GM19467 (cell line): ENCODE data around the gene TGM2.
A peak's percentile ranks its signal among the peaks of the same experiment; 100 is the strongest.

Source experiments
- ATAC-seq: cut with Tn5 transposase; IDR thresholded peaks from one replicate; pipeline ENCODE4 v1.9.1; 2021; ENCODE audit warnings: mild to moderate bottlenecking, moderate library complexity; ENCODE audit not compliant: unreplicated experiment

TGM2 gene

DNA sequence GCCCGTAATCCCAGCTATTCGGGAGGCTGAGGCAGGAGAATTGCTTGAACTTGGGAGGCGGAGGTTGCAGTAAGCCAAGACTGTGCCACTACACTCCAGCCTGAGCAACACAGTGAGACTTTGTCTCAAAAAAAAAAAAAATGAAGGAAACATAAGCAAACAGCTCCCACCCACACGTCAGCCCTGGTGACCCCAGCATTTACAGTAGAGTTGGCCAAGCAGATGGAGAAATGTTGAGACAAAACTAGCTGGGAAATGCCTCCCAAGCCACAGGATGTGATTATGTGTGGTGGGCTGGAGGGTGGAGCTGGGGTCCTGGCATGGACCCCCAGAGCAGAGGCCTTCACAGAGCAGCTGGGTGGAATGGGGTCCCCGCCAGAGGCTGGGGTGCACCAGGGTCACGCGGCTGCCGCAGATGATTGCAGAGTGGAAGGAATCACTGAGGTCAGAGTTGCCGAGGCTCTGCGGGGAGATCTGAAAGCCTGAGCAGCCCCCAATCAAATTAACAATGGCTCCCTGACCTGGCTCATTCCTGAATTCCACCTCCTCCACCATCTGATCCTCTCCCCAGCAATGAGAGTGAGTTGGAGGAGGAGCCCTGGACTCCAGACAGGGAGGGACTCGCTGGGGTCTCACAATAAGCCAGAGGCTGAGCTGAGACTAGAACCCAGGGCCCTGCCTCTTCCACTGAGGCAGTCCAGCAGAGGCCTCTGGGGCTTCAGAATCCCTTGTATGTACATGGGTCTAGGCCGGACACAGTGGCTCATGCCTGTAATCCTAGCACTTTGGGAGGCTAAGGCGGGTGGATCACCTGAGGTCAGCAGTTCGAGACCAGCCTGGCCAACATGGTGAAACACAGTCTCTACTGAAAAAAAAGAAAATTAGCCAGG is 34.7 kb upstream of the TGM2 start:
- ATAC-seq: no peak

DNA sequence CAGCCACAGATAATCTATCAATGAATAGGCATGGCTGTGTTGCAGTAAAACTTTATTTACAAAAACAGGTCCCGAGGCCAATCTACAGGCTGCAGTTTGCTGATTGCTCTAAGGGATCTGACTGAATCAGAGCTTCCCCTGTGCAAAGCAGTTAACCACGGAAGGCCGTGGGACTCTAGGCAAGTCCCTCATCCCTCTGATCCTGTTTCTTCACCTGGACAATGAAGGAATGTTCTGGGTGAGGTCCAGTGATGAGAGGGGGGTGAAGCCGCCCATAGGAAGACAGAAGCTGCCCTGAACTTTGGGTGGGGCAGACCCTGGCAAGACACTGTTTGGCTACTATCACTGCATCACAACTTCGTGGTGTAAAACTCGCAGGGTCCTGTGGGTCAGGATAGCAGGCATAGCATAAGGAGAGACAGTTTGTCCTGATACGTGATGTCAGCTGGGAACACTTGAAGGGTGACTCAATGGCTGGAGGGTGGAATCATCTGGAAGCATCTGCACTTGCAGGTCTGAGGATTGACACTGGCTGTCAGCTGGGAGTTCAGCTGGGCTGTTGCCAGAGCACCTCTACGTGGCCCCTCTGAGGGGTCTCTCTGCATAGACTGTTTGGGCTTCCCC is 33.3 kb upstream of the TGM2 start:
- no peak for ATAC-seq

- ATAC-seq: no peak
Measured at GRCh38 chr20:38197619-38198018, 32.5 kb upstream of the TGM2 start.

- no peak for ATAC-seq
Measured at GRCh38 chr20:38197217-38197616, 32.1 kb upstream of the TGM2 start.

- no peak for ATAC-seq
Measured at GRCh38 chr20:38196592-38196991, 31.5 kb upstream of the TGM2 start.

GRCh38 chr20:38196076-38196475 is 31.0 kb upstream of the TGM2 start:
- no peak for ATAC-seq

DNA sequence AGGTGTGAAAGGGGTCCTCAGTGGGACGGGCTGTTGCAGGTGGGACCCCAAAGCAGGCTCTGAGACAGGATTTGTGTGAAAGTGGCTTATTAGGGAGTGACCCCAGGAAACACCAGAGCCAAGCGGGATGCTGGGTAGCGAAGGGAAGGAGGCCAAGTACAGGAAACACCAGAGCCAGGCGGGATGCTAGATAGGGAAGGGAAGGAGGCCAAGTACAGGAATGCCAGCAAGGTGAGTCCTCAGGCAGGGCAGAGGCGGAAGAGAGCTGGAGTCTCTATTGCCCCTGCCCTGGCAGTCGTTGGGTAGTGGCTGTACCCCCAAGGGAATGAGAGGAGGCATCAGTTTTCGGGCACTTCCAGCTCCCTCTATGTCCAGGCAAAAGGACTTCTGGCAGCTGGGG is 30.5 kb upstream of the TGM2 start:
- no peak for ATAC-seq

DNA sequence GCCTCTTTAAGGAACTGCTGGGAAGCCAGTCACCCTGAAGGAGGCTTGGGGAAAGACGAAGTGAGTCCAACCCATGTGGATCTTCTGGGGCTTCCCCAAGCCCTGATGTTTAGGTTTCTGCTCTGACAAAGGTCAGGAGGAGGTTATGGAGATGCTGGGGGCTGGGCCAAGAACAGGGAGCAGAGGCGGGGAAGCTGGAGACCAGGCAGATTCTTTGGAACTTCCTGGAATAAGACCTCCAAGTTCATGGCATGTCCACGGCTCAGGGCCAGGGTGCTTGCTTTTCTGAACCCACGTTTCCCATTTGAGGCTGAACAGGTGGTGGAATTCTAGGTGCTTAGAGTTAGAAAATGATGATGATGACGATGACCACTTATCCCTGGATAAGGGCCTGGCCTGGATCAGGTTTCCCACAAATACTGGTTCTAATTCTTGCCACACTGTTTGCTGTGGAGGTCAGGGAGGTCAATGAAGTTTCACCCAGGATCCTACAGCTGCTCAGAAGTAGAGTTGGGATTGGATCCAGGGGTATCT is 30.0 kb upstream of the TGM2 start:
- no peak for ATAC-seq

DNA sequence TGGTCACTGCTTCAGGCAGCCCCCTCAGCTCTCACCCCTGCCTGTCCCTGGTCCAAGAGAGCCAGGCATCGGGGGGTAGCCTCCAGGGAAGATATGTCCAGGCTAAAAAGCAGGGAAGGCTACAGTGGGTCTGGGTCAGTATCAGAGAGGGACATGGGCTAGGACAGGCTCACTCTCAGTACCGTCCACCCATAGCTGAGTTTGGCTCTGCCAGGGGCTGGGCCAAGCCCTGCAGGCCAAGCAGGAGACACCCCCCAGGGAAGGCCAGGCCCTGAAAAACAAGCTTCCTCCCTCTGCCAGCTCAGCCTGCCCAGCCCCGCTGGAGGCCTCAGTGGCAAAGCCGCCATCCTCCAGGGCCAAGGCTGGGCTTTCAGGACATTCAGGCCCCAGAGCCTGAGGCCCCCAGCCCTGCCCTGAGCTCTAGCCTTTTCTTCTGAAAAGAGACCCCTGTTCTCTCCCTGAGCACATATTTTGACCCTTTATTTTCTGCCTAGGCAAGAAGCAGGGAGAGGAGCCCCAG is 28.6 kb upstream of the TGM2 start:
- no peak for ATAC-seq

DNA sequence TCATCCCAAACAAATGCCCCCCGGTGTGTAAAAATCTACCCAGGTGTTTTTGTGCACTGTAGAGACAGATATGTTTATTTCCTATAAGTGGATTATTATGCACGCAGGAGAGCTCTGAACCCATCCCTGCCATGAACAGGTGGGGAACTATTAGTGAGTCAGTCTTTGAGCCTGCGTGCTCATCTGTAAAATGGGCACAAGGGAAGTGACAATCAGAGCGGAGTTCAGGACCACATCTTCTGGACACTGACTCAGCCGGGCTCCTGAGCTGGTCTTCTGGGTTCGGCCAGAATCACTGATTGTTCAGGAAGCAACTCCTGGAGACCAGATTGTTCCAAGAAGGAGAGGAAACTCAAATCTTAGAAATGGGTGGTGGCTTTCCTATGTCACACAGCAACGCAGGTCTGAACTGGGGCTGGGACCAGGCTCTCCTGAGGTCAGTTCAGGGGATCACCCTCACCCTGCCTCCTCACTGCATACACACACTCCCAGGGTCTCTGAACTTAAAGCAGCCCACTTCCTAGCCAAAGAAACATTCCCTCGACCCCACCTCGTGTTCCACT is 27.3 kb upstream of the TGM2 start:
- ATAC-seq: no peak

DNA sequence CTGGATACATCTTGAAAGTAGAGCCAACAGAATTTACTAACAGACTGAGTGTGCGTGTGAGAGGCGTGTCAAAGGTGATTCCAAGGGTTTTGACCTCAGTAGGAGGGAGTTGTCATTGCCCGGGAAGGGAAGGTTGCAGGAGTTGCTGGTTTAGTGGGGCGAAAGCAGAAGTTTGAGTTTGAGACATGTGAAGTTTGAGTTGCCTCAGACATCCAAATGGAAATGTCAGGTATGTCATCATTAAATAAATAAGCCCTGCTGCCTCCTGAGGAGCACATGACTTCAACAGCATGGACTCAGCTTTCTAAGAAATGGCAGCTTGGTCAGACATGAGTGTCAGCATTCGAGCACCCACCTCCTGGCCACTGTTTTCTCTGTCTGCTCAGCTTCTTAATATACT is 26.6 kb upstream of the TGM2 start:
- ATAC-seq: no peak

GRCh38 chr20:38190936-38191371 is 25.9 kb upstream of the TGM2 start:
- no peak for ATAC-seq

GRCh38 chr20:38190166-38190565 is 25.1 kb upstream of the TGM2 start:
- no peak for ATAC-seq

DNA sequence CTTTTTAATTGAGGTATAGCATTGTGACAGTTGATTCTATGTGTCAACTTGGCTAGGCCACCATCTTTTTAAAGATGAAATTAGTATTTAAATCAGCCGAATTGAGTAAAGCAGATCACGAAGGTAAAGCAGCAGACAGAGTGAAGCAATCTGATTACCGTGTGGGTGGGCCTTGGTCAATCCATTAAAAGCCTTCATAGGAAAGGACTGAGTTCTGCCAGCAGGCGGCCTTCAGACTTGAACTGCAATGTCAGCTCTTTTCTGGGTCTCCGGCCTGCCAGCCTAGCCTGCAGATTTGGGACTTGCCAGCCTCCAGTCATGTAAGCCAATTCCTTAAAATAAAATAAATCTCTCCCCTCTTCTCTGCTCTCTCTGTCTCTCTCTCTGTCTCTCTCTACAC is 22.4 kb upstream of the TGM2 start:
- no peak for ATAC-seq

GRCh38 chr20:38186788-38187221 is 21.7 kb upstream of the TGM2 start:
- no peak for ATAC-seq

DNA sequence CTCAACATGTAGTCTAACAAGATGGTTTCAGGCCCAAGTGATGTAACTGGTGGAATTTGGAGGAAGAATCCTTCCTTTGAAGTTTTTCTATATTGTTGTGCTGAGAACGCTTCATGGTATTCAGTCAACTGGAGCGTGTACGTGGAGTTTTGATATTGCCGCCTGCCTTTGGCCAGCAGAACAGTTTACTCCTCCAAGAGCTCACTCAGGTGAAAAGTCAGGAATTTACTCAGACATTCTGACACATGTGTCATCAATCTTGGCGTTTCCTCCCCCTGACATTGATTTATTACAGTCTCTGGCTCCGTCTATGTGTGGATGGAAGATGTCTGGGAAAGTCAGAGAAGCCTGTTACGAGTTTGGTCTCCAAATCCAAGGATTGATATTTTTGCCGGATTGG is 19.0 kb upstream of the TGM2 start:
- no peak for ATAC-seq

DNA sequence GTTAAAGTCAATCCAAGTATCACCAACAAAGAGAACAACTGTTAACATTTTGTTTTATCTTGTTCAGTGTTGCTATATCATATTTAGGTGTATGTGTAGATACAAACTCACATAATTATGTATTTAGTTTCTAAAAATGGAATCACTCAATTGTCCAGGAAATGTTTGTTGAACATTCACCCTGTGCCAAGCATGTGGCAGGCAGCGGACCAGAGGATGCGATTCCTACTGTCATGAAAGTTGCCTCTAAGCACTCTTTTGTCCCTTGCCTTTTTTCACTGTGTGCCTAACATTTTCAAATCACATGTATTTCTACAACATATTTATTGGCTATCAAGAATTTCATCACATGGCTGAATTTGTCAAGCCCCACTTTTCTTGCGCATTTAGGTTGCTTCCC is 16.9 kb upstream of the TGM2 start:
- no peak for ATAC-seq

- ATAC-seq: peak; percentile 83
Measured at GRCh38 chr20:38181207-38181801, 16.2 kb upstream of the TGM2 start.

GRCh38 chr20:38180781-38181180 is 15.7 kb upstream of the TGM2 start:
- ATAC-seq: no peak

DNA sequence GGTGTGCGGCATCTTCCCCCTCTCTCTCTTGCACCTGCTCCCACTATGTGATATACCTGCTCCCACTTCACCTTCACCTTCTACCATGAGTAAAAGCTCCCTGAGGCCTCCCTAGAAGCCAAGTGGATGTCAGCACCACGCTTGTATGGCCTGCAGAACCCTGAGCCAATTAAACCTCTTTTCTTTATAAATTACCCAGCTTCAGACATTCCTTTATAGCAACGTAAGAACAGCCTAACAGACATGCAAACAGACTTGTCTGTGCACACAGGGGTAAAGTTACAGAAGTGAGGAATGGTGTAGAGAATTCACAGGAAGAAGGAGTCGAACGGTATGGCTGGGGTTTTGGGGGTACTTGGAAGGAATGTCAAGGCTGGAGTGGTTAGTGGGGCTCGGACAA is 14.8 kb upstream of the TGM2 start:
- no peak for ATAC-seq

GRCh38 chr20:38178581-38178980 is 13.5 kb upstream of the TGM2 start:
- ATAC-seq: no peak
